HG02759 (cell line): Measurements from ENCODE around the gene POU2F3.

Experiments
- ATAC-seq: cut with Tn5 transposase; IDR thresholded peaks from one replicate; pipeline ENCODE4 v1.9.1; 2021; ENCODE audit warnings: mild to moderate bottlenecking, moderate library complexity; ENCODE audit not compliant: unreplicated experiment

Gene POU2F3

DNA sequence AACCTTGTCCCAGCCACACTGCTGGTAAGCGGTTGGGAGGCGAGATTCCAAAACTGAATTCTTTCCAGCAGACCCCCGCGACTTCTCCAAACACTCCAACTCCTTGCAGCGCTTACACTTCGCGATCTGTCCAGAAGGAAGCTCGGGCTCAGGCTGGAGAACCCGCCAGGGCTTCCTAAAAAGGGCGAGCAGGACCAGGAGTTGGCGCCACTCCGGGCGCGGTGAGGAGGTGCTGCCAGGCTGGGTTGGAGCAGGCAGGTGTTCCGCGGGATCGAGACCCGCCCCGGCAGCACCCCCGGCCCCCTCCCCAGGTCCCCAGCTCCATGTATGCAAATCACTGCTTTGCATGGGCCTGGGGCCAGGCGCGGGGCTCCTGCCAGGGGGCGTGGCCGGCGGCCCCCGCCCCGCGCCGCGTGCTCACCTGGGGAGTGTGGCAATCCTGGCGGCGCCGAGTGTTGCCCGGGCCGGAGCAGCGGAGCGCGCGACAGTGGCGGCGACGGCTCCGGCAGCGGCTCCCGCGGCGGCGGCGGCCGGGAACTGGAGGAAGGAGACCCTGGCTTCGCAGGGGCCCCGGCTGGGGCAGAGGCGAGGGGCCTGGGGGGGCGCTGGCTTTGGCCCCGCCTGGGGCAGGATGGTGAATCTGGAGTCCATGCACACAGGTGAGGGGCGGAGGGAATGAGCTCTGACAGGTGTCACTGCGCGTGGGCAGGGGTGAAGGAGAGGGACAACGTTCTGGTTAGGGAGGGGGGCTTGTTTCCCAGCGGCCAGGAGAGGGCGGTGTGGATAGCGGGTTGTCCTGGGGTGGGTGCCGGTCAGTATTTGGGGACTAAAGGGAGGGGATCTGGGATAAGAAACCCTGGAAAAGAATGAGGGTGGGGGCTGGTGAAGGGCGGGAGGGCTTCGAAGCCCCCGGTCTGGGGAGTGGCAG, at the start of gene POU2F3:
TSS of gene POU2F3 (plus strand) at position 428 of the 928 bp plus-strand sequence. CDS start at position 632, 204 bp downstream.
- no peak for ATAC-seq

DNA sequence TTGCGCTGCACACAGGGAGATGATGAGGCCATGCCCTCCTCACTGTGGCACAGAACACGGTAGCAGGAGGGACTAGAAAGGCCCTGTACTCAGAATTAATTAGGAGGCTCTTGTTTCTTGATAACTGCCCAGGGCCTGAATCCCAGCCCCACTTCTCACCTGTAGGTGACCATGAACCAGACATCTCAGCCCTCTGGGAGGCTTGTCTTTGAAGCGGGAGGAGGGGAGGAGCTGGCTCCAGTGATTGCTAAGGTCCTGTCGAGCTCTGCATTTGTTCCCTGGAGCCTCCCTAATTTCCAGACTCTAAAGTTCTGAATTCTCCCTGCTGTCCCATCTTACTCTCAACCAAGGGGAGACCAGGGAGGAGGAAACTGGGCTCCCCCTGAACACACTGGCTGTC, 48.9 kb upstream of the POU2F3 start:
- no peak for ATAC-seq

DNA sequence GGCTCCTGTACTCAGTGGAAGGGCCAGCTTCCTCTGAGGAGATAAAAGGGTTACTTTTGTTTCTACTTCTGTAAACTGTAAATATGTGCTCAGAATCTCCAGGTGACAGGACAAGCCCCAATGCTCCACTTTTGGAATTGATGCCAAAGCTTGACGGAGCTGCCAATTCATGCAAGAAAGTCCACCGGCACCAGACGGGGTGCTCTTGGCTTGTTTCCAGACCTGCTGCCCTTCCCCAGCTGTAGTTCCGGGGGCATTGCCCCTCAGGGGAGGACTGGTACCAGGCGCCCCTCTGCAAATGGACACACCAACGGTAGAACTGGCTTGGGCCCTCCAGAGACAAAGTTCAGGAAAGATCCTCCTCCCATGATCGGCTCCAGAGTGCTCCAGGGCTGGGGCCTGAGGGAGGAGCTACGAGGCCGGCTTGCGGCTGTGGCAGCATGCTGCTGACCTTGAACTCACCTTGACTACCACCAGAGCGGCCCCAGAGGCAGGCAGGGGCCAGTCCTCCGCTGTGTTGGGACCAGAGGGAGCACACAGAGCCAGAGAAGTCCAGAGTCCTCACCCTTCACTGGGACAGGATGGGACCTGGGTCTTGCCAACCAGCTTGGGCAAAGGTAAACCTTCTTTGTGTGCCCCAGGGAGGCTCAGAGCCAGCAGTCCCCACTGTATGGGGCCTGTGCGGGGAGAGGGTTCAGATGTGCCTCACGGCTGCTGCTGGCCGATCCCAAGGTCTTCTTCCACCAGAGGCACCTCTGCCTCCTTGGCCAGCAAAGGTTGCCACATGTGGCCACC, 46.9 kb upstream of the POU2F3 start:
- ATAC-seq = no peak

DNA sequence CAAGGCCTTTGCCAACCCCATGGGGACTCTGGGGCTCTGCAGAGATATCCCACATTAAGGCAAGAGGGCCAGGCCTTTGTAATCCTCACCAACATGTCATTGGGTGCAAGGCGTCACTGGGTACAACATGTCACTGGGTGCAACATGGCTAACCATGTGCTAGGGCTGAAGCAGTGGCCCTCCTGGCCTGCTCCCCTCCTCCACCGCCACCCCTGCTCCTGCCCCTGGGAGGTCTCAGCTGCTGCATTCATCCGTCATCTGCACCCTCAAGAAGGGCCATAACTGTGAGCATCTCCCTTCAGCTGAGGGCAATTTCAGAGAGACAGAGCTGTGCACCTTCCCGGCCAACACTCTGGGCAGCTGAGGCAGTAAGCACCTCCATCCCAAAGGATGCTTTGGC, 45.8 kb upstream of the POU2F3 start:
- ATAC-seq = no peak

DNA sequence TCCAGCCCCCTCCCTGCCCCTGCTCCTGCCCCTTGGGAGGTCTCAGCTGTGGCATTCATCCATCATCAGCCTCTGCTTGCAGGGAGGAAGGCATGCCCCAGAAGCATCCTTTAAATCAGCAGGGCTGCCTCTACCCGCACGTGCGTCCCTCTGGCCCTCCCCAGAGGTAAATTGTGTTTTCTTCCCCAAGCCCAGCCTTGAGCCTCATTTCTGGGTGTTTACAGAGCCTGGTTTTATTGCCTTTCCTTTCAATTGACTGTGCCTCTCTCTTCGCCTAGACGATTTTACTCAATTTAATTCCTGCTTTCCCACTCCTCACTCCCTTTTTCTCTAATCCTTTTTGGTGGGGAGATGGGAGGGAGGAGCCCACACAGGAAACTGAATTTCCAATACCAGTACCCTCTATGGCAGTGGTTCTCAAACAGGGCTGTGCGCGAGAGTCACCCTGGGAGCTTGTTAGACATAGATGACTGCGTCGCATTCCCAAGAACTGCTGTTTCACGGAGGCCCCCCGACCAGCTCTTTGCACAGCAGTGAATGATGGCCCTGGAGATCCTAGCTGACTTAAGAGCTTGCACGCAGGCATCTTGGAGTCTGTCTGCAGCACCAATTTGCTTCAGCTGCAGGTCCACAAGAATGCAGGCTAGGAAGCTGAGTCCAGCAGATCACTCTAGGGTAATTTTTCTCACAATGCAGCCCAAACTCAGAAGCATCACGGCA, 44.2 kb upstream of the POU2F3 start:
- ATAC-seq = no peak

DNA sequence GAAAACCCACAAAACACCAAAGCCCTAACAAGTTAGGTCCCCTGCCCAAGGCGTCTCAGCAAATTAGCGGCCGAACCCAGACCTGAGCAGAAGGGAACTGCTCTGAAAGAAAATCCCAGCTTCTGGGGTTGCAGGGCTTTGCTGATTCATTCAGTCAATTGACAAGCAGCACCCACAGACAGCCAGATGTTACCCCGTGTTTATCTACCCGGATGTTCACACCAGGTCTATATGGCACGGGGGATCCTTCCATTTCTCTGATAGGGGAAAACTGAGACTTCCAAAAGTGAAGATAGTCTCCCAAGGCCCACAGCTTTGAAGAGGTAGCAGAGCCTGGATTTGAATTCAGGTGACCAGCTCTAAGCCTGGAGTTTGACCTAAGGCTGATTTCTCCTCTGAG, 43.1 kb upstream of the POU2F3 start:
- ATAC-seq = no peak

DNA sequence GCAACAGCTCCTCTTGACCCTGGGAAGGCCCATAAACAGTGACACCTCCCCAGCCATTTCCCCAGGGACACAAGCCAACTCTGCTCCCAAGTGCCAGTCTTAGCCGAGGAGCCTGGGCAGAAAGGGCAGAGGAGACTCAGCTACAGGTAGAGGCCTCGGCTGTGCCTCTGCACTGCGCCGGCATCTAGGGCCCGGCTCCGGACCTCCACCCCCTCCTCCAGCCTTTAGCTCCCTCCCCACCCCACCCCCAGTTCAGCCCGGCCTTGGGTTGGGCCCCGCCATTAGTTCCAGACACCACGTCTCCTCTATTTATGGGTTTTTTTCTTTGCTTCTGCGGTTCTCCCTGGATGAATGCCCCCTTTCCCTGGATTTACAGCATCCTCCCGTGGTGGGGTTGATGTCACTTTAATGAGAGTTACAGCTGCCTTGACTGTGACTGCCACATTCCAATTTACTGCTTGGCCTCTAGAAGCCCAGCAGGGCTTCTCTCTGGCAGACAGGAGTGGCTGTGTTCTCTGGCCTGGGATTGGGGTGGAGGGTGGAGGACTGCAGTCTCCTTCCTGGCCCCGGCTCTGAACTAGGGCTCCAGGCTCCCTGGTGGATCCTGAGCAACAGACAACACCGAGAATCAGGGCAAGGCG, 42.6 kb upstream of the POU2F3 start:
- no peak for ATAC-seq

DNA sequence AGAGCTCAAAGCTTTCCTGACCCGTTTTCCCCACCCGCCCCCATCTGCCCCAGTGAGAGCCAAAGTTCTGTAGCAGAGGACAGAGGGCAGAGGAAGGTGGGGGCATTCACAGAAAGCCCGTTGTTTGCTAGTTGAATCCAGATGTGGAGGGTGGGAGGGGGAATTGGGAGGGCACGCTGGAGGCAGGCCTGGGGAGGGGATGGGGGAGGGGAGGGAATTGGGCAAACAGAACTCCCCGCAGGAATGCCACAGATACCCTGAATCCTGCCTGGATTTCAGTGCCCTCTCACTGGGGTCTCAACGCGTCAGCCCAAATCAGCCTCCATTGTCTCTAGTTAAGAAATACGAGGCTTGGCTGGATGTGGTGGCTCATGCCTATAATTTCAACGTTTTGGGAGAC, 42.0 kb upstream of the POU2F3 start:
- ATAC-seq = no peak

DNA sequence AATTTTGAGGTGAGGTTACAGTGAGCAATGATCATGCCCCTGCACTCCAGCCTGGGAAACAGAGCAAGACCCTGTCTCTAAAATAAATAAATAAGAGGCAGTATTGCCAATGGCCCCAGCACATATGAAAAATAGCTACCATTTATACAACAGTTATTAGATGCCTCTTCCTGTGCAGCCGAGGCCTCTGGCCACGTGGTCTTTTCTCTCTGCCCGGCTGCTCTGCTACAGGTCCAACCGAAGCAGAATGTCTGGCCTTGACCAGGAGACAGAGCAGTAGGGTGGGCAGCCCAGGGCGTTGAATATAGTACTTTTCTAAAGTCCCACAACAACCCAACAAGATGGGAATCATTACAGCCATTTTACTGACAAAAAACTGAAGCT, 41.5 kb upstream of the POU2F3 start:
- ATAC-seq = no peak

DNA sequence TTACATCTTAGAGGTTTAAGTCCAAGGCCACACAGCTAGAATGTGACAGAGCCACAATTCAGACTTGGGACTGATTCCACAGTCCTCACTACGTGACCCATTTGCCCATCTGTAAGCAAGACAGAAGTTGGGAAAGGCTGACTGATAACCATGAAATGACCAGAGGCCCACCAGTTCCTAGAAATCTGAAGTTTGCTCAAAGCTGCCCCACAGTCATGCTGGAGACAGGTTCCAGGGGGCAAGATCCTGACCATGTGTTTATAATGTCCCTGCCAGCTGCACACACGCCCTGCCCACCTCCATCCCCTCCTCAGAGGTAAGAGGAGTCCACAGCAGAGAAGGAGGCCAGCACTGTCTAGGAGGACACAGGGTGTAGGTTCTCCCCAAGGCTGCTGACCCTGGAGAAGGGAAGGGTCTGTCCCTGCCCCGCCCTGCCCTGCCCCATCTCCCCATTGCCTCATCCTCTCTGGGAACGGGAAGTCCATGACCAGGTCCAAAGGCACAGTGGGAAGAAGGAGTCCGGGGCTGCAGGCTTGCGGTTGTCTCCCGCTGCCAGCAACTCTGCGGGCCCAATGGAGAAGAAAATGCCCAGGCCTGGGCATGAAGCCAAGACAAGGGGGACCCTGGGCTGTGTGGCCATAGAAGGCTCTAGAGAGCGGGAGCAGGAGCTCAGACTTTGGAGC, 41.0 kb upstream of the POU2F3 start:
- ATAC-seq = no peak

DNA sequence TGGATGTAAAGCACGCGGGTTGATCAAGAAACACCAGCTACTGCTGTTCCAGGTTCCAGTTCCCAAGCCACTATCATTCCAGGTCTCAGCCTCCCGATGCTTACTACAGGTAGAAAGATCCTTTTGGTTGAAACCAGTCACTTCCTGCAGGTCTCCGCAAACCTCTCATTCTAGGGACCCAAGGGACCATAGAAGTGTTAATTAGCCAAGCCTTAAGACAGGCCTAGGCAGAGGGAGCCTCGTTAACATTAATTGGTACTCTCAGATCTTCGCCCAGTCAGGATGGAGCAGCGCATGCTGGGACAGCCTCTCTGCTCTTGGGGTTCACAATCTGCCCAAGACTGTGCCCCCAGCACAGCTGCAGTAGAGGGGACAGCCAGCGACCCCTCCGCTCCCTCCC, 40.3 kb upstream of the POU2F3 start:
- no peak for ATAC-seq

DNA sequence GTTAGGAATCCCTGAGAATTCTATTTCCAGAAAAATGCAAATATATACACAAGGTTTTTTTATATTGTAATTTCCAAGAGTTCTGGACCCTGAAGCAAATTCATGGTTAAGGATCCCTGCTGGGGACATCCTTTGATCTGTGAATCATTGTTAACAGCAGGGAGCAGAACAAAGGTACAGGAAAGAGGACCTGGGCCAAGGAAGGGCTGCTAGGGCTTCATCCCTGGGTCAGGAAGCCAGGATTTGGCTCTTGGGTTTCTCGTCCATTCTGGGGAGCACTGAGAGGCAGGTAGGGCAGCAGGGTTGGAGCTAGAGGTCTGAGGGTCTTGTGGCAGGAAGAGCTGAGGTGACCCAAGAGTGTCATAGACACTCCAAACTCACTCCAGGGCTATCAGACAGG, 39.3 kb upstream of the POU2F3 start:
- ATAC-seq = no peak

DNA sequence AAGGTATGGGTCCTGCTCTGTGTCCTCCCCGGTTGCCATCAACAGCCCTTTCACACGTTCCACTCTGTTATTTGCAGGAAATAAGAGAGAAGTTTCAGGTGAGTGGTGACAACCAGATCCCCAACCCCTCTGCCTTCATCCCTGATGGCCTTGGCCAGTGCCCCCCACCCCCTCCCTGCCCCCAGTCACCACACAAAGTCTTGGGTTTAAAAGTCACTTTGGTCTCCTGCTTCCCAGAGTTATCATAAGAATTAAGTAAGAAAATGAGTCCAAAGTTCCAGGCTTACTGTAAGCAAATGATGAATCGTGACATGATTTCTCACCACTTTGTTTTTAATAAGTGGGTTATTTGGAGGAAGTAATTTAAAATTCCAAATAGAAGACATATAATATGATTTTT, 38.3 kb upstream of the POU2F3 start:
- ATAC-seq = no peak

DNA sequence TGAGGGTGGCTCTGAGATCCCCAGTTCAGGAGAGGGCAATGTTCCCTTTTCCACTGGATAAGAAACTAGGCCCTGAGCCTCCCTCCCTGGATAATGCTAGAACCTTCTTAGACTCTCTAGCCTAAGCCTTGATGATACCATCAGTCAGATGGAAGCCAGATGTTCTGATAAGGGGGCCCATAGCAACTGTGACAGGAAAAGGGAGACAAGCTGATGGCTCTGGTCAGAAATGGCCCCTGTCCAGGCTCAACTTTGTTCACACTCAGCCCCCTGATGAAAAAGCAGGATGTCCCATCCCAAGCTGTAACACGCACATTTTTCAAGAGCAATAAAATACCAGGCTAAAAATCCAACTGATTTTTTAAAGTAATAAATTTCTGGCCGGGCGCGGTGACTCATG, 36.3 kb upstream of the POU2F3 start:
- ATAC-seq = no peak

DNA sequence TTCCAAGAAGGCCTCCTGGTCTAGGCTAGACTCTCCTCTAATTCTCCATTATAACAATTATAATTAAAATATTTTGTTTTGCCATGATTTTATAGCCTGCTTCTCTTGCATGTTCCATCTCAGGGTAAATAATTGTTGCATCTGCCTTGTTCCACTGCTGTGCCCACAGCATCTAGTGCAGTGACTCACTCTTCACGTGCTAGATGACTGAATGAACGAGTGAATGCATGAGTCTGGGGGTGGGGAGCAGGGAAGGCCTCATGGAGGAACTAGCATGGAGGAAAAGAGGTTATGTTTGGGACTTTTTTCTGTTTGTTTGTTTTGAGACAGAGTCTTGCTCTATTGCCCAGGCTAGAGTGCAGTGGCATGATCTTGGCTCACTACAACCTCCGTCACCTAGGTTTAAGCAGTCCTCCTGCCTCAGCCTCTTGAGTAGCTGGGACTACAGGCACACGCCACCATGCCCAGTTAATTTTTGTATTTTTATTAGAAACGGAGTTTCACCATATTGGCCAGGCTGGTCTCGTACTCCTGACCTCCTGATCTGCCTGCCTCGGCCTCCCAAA, 34.3 kb upstream of the POU2F3 start:
- ATAC-seq = no peak

DNA sequence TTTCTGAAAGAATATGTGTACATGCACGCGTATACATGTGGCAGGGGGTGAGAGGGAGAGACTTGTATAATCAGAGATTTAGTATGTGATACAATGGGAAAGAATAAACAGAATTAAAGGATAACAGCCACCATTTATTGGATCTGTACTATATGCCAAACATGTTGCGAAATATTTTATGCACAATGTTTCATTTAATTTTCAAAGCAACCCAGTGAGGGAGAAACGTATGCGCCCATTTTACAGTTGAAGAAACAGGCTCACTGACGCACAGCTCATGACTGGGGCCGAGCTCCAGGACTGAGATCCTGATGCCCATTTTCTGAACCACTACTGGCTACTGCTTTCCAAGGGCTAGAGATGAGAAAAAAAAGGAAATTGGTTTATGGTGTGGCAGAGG, 32.4 kb upstream of the POU2F3 start:
- no peak for ATAC-seq

DNA sequence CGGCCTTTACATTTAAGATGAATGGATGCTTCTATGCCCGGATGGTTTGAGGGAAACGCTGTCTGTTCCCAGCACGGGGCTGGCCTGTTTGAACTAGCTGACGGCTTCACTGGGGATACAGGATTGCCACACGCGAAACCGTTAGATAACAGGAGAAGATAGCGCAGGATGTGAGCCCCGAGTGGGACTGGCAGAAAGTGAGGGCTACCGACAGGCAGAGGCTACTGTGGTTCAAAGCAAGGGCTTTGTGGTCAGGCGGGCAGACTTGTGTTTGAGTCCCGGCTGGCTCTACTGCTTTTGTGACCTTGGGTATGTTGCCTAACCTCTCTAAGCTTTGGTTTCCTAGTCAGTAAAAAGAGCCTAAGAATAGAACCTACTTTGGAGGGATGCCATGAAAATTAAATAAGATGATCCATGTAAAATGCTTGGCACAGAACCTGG, 31.9 kb upstream of the POU2F3 start:
- ATAC-seq = no peak

DNA sequence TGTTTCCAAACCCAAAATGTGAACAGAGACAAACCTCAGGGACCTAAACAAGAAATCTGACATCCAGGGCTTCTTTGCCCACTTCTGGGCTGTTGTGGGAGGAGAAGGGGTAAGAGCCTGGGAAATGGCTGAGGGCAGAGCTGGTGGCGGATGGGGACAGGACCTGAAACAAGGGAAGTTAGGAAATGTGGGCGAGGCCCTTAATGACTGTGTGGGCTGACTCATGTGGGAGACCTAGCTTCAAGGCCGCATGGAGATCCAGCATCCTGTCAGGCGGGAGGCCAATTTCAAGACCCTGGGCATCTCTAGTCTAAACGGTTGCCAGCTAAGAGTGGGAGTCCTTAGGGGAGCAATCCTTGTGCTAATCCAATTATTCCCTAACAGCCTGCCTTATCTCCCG, 31.2 kb upstream of the POU2F3 start:
- no peak for ATAC-seq

DNA sequence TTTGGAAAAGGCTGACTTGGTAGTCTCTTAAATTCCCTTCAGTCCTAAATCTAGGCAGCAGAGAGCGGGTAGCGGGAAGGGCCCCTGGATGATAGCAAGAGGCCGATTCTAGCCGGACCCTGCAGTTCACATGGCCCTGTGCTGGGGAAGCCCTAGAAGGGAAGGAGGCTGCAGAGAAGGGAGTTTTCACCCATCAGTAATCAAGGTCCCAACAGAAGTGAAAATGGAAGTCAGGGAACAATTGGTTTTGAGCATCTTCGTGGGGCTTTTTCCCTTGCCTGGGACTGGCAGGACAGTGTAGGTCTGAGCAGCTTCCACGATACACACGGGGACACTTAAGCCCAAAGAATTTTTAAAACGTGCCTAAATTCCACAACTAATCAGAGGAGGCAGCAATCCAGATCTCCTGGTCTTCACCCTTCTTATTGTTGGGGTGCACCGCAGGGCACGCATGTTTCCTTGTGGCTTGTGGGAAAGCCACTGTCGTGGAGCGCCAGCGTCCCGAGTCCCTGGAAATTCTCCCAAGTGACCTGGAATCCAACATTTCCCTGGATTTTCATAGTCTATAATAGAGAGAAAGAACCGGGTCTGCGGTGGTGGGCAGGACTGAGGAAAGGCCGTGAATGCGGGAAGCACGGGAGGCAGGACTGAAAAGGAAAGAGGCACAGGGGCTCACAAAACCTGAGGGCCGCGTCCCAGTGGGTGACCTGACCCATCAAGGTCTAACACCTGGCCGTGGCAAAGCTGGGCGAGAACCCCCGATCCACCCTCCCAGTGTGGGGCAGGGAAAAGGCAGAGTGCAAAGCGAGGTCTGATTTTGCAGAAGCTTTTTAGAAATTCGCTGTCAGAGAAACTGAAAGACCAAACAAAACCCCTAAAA, 30.0 kb upstream of the POU2F3 start:
- ATAC-seq = no peak
